HG02981 (cell line): ENCODE results near the gene CCDC63.
"Not testable (repeated sequence)": the region's sequence is repeated elsewhere in the genome, so short reads cannot be mapped to it uniquely, and the experiment has no call there.

Source experiments
- ATAC-seq: cut with Tn5 transposase; IDR thresholded peaks from one replicate; pipeline ENCODE4 v1.9.1; 2021; ENCODE audit warnings: mild to moderate bottlenecking, moderate library complexity; ENCODE audit not compliant: unreplicated experiment

CCDC63 gene

DNA sequence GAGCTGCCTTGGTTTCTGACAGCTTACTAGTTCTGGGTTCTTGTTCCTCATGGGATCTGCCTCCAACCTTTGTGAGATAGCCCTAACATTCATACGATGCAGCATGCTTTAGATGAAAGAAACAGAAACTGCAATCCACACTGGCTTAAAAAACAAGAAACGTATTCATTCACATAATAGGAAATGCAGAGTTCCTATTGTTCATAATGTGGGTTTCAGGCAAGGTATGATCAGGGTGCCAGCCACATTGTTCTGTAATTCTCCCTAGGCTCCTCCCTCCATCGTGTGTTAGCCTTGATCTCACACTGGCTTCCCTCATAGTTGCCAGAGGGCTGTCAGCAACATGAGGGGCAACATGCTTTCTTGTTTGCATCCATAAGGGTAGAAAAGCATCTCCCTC, 2.7 kb upstream of the CCDC63 start:
- no peak for ATAC-seq

DNA sequence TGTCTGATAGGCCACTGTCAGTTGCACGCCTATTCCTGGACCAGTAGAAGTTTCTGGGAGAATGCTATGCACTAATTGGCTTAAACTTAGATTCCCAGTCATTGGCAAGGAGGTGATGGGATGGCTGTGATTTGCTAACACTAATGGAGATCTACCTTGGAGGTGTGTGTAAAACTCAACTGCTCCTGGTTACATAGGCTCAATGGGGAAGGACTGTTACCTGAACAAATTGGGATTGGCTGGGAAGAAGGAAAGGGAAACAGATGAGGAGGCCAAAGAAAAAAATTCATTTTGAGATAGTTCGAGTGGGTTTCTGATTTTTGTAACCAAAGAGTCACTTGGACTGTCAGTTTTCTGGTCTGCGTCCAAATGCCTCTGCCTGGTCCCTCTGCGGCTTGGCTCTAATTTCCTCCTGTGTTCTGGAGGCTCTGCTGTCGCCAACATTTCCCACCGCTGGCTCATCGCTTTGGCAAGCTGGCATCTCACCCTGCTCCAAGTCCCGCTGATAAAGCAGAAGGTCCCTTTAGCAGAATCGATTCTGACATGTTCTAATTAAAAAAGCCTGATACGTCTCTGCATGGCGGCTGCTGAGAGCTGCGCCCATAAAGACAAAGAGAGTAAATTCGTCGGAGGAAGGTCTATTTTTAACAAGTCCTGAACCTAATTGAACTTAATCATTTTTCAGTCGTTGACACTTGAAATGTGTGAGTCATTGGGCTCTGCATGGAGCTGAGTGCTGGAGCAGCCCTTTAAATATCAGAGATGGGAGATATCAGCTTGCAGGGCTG, 2.0 kb upstream of the CCDC63 start:
- ATAC-seq: no peak

DNA sequence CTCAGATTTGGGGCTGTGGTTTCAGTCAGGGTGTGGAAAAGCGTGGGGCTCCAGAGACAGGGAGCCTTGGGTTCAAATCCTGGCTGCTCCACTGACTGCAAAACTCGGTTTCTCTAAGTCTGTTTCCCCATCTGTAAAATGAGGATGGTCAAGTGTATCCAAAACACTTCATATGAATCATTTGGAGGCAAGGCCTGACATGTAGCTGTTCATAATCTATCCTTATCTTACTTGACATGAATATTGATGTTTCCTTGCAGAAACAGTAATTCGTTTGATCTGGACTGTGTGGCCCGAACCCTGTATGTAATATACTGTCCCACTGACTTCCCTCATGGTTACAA, 1.5 kb upstream of the CCDC63 start:
- no peak for ATAC-seq

DNA sequence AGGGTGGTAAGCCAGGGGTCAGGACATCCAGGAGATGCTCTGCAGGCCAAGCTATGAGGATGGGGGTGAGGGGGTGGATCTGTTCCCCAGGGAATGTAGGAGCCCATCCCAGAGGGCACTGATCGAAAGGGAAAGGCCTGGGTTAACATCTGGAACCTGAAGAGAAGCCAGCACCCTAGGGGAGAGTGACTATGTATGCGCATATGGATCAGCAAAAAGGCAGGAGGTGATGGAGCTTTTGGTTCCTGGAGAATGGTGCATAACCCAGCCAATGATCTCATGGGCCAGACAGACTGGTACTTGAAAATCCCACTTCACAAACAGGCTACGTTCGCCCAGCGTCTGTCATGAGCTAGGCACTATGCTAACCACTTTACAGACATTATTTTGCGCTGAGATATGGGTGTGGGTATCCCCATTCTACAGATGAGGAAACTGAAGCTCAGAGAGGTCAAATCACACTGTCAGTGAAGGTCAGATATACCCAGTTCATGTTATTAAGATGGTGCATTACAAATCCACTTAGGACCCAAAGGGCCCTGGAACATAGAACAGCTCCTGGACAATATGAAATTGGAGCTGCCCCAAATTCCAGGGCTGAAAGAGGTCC, 1.6 kb downstream of the CCDC63 start:
- ATAC-seq: no peak

DNA sequence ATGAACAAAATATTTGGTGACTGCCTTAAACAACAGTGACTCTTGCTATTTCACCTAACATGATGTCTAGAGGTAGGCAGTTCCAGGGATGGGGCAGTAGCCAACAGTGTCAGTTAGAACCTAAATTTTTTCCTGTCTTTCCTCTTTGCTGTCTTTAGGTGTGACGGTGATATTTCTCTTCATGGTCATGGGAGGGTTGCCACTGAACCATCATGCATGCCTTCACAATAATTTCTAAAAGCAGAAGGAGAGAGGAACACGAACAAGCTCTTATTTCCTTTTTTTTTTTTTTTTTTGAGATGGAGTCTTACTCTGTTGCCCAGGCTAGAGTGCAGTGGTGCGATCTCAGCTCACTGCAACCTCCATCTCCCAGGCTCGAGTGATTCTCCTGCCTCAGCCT, 2.4 kb downstream of the CCDC63 start:
- ATAC-seq: no peak

DNA sequence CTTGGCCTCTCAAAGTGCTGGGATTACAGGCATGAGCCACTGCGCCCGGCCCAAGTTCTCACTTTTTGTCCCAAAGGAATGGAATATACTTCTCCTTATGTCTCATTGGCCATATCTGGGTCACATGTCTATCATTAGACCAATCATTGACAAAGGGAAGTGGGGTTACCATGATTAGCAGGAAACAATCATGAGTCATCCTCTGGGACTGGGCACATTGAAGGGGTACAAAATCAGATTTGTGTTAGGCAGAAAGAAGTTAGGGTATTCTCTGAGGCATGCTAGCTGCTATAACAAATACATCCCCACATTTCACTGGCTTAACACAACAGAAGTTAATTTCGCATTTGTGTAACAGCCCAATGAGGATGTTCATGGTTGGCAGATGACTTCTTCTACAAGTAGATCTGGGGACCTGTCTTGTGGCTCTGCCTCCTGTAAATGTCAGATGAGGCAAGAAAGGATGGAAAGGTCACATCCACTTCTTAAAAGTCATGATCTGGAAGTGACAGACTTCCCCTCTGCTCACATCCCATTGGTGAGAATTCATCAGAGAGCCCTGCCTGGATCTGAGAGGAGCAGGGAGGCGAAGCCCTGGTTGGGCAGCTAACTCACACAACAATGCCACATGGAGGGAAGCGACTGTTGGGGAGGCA, 3.1 kb downstream of the CCDC63 start:
- ATAC-seq: no peak

DNA sequence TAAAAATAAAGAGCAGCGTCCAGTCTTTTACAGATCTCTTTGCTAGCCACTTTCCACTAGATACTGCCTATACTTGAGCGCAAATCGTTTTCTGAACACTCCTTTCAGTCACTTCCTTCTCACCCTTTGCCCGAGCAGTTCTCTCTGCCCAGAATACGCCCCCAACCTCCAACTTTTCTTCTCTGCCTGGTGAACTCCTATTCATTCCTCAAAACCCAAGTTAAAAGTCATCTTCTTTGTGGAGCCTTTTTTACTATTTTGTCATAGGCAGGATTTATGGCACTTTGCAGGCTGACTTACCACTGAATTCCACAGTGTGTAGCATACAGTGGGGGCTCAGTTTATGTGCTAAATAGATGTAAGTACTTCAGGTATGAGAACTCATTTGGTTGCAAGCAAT, 4.0 kb downstream of the CCDC63 start:
- no peak for ATAC-seq

DNA sequence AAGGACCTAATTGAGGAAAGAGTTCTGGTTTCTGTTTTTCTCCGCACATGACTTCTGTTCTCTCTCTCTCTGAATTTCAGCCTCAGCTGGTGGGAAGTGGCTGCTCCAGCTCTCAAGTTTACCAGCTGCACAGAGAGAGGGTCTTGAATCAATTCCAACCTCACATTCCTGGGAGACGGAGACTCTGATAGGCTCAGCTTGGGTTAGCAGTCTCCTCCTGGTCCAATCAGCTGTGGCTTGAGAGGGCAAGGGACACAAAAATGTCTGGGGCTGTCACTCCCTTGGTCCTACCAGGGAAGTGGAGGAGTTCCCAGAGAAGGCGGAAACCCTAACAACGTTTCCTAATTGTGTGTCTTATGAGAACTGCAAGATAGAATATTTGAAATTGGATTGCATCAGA, 7.0 kb downstream of the CCDC63 start:
- no peak for ATAC-seq

DNA sequence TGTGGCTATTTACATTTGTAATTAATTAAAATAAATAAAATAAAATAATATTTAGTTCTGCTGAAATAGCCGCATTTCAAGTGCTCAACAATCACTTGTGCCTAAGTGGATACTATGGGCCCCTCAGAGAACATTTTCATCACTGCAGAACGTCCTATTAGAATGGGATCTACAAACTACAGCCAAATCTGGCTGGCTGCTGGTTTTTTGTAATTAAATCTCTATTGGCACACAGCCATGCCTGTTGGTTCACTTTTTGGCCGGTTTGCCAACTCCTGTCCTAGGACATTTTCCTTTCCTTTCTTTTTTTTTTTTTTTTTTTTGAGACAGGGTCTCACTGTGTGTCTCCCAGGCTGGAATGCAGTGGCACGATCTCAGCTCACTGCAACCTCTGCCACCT, 9.8 kb downstream of the CCDC63 start:
- ATAC-seq: no peak

DNA sequence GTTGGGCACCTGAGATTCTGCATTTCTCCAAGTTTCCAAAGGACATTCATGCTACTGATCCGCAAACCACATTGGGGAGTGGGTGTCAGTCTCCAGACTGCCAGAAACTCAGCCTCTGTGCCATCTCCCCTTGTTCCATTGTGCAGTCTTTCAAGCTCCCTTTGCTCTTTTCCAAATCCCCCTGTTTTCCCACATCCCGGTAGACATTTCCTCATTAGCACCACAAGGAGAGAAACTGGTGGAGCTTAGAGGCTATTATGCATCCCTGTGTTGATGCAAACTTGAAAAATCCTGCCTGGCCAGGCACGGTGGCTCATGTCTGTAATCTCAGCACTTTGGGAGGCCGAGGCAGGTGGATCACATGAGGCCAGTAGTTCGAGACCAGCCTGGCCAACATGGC, 10.7 kb downstream of the CCDC63 start:
- no peak for ATAC-seq

DNA sequence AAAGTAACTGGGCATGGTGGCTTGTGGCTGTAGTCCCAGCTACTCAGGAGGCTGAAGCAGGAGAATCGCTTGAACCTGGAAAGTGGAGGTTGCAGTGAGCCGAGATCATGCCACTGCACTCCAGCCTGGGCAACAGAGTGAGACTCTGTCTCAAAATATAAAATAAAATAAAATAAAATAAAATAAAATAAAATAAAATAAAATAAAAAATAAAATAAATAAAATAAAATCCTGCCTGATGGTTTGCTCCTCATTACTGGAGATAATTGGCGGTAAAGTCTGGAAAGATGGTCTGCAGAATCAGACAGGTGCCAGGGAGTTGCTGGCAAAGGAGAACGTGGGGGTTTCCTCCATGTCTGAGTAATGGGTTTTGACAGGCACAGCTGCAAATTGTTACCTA, 11.2 kb downstream of the CCDC63 start:
- ATAC-seq: not testable (repeated sequence)

DNA sequence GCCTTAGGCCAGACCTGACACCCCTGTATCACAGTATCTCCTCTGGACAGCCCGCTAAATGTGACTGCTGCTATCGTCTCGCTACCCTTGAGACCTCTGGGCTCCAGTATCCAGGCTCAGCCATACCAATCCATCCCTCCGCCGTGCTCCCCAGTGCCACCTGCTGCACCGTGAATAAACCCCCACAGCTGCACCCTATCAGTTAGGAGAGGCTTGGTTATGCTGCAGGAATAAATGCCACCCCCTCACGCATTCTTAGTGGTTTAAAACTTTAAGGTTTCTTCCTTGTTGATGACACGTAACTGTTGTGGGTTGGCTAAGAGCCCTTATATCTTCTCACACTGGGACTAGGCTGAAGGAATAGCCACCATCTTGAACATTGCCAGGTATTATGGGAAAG, 12.1 kb downstream of the CCDC63 start:
- ATAC-seq: no peak

DNA sequence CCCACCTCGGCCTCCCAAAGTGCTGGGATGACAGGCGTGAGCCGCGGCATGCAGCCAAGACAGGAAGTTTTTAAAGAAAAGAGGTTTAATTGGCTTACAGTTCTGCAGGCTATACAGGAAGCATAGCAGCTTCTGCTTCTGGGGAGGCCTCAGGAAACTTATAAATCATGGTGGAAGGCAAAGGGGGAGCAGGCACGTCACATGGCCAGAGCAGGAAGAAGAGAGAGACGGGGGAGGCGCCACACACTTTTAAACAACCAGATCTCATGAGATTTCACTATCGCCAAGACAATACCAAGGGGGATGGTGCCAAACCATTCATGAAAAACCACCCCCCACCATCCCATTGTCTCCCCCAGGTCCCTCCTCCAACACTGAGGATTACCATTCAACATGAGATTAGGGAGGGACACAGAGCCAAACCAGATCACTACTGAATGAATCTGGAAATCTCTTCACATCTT, 14.1 kb downstream of the CCDC63 start:
- ATAC-seq: no peak

DNA sequence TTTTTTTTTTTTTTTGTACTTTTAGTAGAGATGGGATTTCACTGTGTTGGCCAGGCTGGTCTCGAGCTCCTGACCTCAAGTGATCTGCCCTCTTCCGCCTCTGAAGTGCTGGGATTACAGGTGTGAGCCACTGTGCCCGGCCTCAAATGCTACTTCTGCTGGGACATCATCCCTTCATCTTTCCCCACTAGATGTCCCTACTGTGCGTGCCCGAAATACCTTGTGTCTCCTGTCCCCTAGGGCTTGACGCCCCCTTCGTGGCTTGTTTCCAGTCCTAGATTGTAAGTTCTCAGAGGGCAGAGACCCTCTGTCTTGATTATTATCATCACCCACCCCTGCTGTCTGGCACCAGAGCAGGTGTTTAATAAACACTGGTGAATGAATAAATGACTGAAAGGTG, 14.9 kb downstream of the CCDC63 start:
- no peak for ATAC-seq

DNA sequence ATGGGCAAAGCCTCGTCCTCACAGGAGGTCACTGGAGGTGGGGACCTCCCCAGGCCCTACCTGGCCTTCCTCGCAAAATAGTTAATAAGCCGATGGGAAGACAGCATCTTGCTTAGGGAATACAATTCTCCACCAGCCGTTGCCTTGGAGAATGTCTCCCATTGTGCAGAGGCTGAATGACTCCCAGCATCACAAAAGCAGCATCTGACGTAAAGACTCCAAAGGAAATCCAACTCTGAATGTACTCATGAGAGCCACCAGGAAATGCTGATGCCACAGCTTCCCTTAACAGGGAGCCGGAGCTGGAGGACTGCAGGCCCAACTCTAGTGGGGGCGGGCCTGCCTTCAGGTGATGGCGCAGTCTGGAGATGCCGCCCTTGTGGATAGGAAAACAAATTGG, 15.5 kb downstream of the CCDC63 start:
- no peak for ATAC-seq

DNA sequence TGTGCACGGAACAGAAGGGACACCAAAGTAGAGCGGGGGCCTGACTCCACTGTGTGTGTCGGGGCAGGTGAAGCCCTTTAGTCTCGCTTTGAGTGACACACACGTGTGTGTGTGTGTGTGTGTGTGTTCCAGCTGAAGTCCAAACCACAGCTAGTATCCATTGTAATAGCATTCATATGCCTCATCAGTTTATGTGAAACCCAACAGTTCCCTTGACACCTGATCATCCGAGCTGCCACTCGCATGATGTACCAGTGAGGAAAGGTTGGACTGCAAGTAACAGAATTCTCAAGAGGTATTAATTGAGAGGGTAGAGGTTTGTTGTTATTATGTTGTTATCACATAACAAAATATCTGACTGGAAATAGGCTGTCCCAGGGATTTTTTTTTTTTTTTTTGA, 16.4 kb downstream of the CCDC63 start:
- no peak for ATAC-seq

DNA sequence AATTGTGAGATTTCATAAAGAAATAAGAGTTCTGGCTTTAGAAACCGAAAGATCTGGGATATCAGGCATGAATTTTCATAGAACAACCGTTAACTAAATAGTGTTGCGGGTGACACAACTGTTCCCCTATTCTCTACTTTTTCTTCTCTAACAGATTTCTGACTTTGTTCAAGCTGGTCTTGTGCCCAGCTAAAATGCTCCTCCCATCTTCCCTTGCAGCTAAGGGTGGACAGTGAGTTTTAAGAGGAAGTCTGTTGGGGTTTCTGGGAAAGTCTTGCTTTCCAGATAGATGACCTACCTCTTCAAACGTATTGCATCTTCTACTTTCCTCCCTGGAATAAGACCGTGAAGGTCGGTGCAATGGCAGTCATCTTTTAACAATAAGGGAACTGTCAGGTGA, 18.7 kb downstream of the CCDC63 start:
- no peak for ATAC-seq

DNA sequence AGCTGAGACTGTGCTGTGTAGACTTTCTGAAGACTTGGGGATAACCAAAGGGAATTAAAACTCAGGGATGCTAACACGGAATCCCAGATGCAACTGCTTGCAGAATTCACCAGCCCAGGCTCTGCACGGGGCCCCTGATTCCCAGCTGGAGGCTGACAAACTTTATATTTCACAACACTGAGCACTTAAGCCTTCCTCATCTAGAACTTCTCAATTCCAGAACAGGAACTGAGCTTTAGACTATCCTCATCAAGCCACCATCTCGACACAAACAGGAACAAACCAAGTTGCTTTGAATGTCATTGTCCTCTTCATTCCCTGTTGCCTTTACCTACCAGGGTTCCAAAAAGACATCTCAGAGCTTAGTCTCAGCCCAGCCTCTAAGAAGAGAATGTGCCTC, 22.2 kb downstream of the CCDC63 start:
- no peak for ATAC-seq

DNA sequence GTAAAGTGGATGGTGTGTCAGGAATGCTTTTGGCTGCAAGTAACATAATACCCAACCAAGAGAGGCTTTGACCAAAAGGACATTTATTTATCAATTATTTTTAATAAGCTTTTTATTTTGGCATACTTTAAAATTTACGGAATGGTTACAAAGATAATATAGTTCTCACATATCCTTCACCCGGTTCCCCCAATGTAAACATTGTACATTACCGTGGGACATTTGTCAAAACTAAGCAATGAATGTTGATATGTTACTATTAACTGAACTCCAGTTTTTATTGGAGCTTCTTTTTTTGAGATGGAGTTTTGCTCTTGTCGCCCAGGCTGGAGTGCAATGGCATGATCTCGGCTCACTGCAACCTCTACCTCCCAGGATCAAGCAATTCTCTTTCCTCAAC, 23.0 kb downstream of the CCDC63 start:
- no peak for ATAC-seq

DNA sequence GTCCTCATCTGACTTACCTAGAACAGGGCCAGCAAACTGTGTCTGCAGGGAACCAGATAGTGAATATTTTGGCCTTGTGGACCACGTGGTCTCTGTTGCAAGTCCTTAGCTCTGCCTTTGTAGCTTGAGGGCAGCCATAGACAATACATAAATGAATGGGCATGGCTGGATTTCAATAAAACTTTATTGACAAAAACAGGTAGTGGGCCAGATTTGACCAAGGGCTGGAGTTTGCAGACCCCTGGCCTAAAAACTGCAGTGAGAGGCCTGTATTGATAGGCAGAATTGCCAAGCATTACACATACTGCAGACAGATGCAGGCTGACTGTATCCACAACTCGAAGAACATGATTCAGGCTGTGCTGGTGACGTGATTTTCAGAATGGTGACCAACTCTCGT, 25.3 kb downstream of the CCDC63 start:
- no peak for ATAC-seq

DNA sequence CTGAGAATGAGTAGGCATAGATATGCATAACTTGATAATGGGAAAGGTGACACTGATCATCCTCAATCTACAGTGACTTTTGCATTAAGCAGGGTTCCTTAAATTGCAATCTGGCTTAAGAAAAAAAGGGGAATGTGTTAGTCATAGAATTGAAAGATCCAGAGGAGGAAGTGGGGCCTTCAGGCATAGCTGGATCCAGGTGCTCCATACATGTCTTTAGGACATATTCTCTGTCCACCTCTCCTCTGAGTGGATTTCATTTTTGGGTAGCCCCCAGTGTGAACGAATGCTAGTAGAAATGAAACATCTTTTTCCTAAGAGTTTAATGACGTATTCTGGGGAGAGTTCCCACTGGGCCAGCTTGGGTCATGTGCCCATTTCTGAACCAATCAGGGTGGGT, 27.6 kb downstream of the CCDC63 start:
- ATAC-seq: no peak

DNA sequence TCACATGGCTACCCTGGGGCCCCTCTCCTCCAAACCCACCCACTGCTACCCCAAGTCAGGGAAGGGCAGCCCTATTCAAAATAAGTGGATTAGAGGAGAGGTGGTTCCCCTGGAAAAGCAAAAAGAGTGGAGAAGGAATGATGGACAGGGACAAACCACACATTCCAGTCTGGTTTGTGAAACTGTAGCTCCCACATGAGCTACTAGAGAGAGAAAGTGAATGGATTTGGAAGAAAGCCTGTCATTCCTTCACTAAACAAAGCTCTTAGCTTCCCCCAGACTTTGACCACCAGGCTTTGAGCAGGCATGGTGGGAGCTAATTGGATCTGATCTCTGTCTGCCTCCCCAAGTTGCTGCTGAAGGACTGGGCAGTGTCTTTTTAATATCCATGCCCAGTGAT, 28.0 kb downstream of the CCDC63 start:
- ATAC-seq: no peak
